ENCODE results near the gene NDUFAF2.

DNA sequence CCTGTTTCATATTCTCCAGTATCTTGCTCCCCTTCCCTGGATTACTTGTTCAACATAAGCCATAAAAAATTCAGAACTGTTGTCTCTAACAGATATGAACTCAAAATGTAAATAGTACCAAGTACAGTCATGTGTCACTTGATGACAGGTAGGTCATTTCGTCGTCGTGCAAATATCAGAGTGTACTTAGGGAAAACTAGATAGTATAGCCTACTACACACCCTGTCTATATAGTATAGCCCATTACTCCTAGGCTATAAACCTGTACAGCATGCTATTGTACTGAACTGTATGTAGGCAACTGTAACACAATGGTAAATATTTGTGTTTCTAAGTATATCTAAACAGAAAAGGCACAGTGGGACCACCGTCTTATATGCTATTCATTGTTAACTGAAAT is 178.1 kb downstream of the NDUFAF2 start:
- TF ChIP-seq, protein P1, sequence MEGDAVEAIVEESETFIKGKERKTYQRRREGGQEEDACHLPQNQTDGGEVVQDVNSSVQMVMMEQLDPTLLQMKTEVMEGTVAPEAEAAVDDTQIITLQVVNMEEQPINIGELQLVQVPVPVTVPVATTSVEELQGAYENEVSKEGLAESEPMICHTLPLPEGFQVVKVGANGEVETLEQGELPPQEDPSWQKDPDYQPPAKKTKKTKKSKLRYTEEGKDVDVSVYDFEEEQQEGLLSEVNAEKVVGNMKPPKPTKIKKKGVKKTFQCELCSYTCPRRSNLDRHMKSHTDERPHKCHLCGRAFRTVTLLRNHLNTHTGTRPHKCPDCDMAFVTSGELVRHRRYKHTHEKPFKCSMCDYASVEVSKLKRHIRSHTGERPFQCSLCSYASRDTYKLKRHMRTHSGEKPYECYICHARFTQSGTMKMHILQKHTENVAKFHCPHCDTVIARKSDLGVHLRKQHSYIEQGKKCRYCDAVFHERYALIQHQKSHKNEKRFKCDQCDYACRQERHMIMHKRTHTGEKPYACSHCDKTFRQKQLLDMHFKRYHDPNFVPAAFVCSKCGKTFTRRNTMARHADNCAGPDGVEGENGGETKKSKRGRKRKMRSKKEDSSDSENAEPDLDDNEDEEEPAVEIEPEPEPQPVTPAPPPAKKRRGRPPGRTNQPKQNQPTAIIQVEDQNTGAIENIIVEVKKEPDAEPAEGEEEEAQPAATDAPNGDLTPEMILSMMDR (IDR thresholded peaks at IDR 0.05) = no peak
- TF ChIP-seq POLR2A (IDR thresholded peaks at IDR 0.05) = no peak

Data from Peyer's patch (tissue), 4 donors.